NOMO-1 (cell line): ENCODE measurements around the gene SLC9A9.

Experiments used
- DNase-seq, 2 experiments: peaks; one replicate each; lab custom pipeline; 2025; ENCODE audit not compliant: unreplicated experiment in 2 of 2; lab: John Stamatoyannopoulos, UW

Gene SLC9A9

GRCh38 chr3:143653935-143654334 lies 194.3 kb downstream of the SLC9A9 start:
- DNase-seq: no peak

GRCh38 chr3:143653493-143653892 lies 194.8 kb downstream of the SLC9A9 start:
- no peak for DNase-seq

DNA sequence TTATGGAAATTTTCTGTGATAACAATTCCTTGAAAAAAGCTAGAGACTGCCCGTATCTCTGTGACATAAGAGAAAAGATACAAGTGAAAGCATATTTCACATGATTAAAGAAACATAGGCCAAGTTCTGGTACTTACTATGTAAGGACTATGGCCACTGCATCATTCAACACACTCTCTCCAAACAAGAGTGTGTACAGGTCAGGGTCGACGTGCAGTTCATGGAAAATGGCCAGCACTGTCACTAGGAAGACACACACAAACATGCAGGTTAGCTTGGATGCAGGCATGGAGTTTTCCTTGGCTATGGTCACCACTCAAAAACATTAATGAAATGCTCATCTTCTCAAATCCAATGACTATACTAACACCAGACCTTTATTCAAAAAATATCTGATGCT lies 196.2 kb downstream of the SLC9A9 start:
- no peak for DNase-seq

DNA sequence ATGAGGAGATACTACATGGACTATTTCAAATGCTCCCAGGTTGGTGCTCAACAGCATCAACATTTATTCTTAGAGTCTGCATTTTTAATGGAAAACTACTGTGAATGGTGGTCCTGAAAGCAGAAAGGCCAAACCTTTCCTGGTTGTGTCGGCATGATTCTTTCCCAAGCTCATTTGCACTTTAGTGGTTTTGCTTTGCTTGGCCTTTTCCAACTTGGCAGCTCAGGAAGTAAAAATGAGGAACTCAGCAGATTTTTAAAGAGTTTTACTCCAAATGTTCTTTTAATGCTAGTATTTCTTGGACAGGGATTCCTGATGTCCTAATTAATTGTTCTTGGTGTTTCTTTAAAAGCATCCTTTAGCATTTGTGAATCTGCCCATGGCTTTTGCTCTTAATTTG lies 197.4 kb downstream of the SLC9A9 start:
- DNase-seq: no peak

DNA sequence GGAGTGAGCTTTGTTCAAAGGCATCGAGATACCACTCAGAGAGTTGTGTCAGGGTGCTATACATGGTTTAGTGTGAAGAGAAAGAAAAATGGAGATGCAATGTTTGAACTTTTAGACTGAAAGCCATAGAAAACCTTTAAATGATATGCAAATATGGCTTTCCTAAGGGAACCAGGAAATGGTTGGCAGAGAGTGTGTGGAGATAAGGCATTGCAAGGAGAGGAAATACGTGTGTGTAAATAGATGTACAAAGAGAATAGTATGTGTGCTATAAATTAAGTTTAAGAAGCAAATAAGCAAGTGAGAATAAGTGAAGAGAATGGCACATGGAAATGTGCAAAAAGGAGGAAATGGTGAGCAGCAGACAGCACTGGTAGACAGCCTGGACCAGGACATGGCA lies 198.1 kb downstream of the SLC9A9 start:
- DNase-seq: no peak

DNA sequence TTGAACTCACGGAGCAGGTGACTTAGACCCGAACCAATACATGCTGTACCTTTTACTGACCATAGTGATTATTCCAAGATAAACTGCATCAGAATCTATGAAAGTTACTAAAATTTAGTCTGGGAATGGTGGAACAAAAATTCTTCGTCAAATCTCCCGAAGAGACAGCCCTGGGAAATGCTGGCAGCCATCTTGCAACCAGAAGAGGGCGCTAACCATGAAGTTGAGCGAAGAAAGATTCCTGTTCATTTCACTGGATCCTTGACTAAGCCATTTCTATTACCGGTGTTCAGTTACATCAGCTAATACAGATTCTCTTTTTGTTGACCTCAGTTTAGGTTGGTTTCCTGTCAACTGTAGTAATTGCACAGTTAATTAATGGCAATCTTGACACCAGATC lies 199.6 kb downstream of the SLC9A9 start:
- no peak for DNase-seq

DNA sequence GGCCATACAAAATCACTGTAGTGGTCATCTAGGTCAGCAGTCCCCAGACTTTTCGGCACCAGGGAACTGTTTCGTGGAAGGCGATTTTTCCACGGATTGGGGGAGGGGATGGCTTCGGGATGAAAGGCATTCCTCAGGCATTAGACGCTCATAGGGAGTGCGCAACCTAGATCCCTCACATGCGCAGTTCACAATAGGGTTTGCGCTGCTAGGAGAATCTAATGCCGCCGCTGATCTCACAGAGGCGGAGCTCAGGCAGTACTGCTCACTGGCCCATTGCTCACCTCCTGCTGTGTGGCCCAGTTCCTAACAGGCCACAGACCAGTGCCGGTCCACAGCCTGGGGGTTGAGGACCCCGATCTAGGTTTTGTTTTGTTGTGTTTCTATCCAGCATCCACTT lies 200.1 kb downstream of the SLC9A9 start:
- DNase-seq: no peak

- peak; percentile 29 to 48 for DNase-seq
These were observed 203.7 kb downstream of the SLC9A9 start for GRCh38 chr3:143644370-143645089.

DNA sequence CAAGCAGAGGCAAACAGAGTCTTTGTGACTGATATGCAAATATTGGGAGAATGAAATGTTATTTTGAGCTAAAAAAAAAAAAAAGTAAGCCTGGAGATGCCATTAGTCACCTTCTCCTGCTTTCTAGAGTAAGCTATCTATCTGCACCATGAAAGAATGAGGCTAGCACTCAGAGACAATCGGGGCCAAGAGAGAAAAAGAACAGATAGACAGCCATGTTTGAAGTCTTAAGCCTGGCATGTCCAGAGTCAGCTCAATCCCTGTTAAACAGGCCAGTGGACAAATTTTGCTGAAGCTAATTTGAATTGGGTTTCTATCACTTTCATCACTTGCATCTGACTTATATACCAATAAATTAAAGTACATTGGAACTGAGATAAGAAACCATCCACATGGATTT lies 204.4 kb downstream of the SLC9A9 start:
- DNase-seq: no peak

- DNase-seq: no peak
These were observed 207.5 kb downstream of the SLC9A9 start for GRCh38 chr3:143640774-143641173.

GRCh38 chr3:143637133-143637532 lies 211.1 kb downstream of the SLC9A9 start:
- no peak for DNase-seq

GRCh38 chr3:143634991-143635390 lies 213.3 kb downstream of the SLC9A9 start:
- no peak for DNase-seq

- DNase-seq: no peak
These were observed 213.8 kb downstream of the SLC9A9 start for GRCh38 chr3:143634427-143634826.

- DNase-seq: no peak
These were observed 214.5 kb downstream of the SLC9A9 start for GRCh38 chr3:143633816-143634215.

DNA sequence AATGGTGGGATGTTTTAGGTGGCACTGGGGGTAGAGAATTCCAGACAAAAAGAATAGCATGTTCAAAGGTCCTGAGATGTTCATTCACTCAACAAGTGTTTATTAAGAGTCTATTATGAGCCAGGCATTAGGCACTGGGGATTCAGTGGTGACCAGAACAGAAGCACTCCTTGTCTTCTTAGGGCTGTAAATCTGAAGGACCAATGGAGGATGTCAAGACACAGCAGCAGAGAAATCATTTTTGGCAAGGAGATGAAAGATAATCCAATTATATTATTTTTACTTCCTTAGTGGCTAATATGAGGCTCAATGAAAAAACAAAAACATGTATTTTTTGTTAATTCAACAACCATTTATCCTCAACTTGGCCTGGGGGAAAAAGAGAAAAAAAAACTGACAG lies 218.5 kb downstream of the SLC9A9 start:
- no peak for DNase-seq

GRCh38 chr3:143628971-143629370 lies 219.3 kb downstream of the SLC9A9 start:
- no peak for DNase-seq

GRCh38 chr3:143627336-143627735 lies 220.9 kb downstream of the SLC9A9 start:
- DNase-seq: no peak

DNA sequence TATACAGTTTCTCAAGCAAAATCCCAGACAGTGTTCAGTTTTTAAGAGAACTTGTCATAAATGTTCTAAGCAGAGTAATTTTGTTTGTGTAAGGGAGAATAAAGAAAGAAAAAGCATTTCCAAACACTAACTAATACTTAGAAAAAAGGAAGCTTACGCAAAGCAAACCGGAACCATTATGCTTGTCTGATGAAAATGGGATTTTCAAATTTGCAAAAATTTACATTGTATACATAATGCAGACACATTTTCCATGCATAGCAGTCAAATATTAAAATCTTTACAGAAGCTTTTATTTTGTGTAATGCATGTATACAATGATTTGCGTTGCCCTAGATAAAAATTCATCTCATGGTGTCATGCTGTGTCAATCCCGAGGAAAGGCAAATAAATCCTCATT lies 229.0 kb downstream of the SLC9A9 start:
- DNase-seq: no peak

- no peak for DNase-seq
These were observed 231.2 kb downstream of the SLC9A9 start for GRCh38 chr3:143617050-143617449.

DNA sequence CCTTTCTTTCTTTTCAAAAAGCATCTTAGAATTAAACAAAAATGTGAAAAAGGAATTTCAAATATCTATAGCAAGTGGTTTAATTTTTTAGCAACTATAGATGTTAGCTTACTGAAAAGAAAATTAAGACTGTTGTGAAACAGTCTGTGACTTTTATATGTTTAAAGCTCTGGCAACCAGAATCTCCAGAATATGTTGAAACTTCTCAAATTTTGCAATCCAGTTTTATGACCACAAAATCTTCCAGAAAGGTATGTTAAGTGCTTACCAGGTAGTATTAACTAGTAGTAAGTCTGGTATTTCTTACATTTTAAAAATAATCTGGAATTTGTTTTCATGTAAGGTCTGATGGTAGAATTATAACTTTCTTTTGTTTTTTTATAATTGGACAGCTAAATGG lies 235.0 kb downstream of the SLC9A9 start:
- peak; percentile 30 to 67 for DNase-seq

DNA sequence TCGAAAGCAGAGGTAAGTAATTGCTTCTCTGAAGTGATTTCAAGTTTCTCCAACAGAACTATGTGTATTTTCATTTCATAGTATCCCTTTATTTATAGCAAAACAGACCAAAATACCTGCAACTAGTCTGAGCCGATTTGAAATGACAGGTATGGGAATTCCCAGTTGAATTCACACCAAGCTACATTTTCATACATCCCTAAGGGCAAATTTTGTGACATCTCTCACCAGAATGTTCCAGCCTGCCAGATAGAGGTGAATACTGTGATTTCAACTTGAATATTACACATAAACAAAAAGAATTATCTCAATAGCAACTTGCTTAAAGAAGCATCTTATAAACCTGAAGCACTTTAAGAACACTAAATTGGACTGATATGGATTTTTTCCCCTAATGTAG lies 235.7 kb downstream of the SLC9A9 start:
- no peak for DNase-seq

DNA sequence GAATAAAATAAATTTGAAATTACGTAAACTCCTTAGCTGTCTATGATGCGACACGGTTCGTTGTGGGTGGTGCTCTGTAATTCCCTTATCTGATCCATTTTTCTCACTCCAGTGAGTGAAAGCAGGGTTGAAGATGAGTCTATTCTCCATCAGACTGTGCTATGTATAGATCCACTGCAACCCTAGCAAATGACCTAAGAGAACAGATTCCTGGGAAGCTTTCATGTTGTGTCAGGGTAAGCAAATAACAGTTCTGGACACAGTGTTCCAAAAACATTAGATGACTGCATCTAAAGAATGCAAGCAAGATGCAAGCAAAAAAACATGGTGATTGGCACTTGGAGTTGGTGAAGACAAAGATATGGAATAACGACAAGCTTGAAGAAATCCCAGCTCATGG lies 239.3 kb downstream of the SLC9A9 start:
- DNase-seq: no peak
